ENCODE measurements around the gene MDFI.

Gene MDFI

GRCh38 chr6:41672816-41673703 is 34.8 kb downstream of the MDFI start:
- no peak for TF ChIP-seq CTCF (IDR thresholded peaks at IDR 0.05; ENCODE audit: unreplicated experiment in 3 of 3)
- H3K27me3 Mint-ChIP-seq (ENCODE audit: low read depth): peaks cover 36% of the 10 kb centered on the region
- peaks cover 10% of the 10 kb centered on the region for H3K9me3 Mint-ChIP-seq
- H3K4me1 Mint-ChIP-seq: peaks cover 35% of the 10 kb centered on the region
- H3K4me3 Mint-ChIP-seq: no peak overlapping the region
- no peaks in the 10 kb centered on the region for H3K36me3 Mint-ChIP-seq (ENCODE audit: low read depth)
- H3K27ac Mint-ChIP-seq: no peak overlapping the region

GRCh38 chr6:41673704-41674000 is 35.4 kb downstream of the MDFI start:
- Mint-ChIP-seq H3K36me3 (ENCODE audit: low read depth) (no peaks in the 10 kb centered on the region), H3K27ac (no peak overlapping the region), H3K4me3 (no peak overlapping the region), H3K9me3 (peaks cover 7% of the 10 kb centered on the region), H3K27me3 (ENCODE audit: low read depth) (peaks cover 34% of the 10 kb centered on the region), H3K4me1 (peaks cover 35% of the 10 kb centered on the region)
- no peak for TF ChIP-seq CTCF (IDR thresholded peaks at IDR 0.05; ENCODE audit: unreplicated experiment in 3 of 3)

DNA sequence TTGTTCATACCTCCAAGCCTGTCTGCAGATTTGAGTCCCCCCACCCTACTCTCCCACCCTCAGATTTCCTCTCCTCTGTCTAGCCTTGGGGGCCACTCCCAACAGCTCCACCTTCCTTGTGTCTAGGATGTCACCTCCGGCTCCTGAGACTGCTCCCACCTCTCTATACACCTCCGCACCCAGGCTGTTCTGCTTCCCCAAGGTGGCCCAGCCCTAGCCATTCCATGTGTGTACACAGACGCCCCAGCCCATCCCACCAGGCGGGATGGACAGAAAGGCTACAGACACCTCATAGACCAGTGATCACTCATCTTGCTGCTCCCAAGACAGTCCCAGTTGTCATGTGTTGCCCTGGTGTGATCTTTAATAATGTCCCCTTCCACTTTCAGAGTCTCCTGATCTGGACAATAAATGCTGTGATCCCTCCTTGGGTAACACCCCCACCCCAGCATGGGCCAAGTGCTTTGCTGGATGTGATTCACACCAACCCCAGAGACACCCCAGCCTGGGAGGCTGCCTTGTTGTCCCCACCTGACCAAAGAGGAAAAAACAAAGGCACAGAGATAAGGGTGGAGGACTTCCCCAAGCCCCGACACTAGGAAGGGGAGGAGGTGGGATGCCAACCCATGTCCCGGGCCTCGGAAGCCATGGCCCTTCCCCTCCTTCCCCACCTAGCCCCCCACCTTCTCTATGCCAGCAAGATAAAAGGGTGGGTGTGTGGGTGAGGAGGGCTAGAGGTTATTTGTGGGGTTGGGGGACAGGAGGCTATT is 36.1 kb downstream of the MDFI start:
- H3K36me3 Mint-ChIP-seq (ENCODE audit: low read depth): no peaks in the 10 kb centered on the region
- no peak for TF ChIP-seq CTCF (IDR thresholded peaks at IDR 0.05; ENCODE audit: unreplicated experiment in 3 of 3)

GRCh38 chr6:41675176-41675775 is 37.0 kb downstream of the MDFI start:
- H3K4me3 Mint-ChIP-seq: no peak overlapping the region
- TF ChIP-seq CTCF (IDR thresholded peaks at IDR 0.05; ENCODE audit: unreplicated experiment in 3 of 3): no peak
- H3K4me1 Mint-ChIP-seq: peaks cover 41% of the 10 kb centered on the region
- H3K27ac Mint-ChIP-seq: peak overlapping the region in 1 of 3 experiments; percentile 75
- H3K27me3 Mint-ChIP-seq (ENCODE audit: low read depth): peaks cover 34% of the 10 kb centered on the region
- H3K36me3 Mint-ChIP-seq (ENCODE audit: low read depth): no peaks in the 10 kb centered on the region
- H3K9me3 Mint-ChIP-seq: peaks cover 7% of the 10 kb centered on the region

More for the DNA sequence above, 36.1 kb downstream of the MDFI start:
- Mint-ChIP-seq H3K9me3 (peaks cover 7% of the 10 kb centered on the region), H3K4me3 (no peak overlapping the region), H3K4me1 (peaks cover 35% of the 10 kb centered on the region), H3K27me3 (ENCODE audit: low read depth) (peaks cover 34% of the 10 kb centered on the region), H3K27ac (no peak overlapping the region)

DNA sequence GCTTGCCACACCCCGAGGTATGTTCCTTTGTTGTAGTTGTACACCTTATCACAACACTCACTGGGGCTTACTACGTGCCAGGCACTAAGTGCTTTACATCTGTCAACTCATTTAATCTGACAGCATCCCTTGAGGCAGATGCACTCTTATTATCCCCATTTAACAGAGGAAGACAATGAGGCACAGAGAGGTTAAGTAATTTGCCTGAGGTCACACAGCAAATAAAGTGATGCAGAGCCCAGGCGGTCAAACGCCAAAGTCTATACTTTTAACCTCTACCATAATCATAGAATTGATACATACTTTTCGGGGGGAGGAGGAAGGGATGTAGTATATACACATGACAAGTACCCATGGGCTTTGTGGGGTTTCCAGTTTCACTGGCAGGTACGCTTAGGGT is 37.7 kb downstream of the MDFI start:
- H3K4me3 Mint-ChIP-seq: no peak overlapping the region

More for the DNA sequence above, 37.7 kb downstream of the MDFI start:
- TF ChIP-seq CTCF (IDR thresholded peaks at IDR 0.05; ENCODE audit: unreplicated experiment in 3 of 3): no peak
- H3K36me3 Mint-ChIP-seq (ENCODE audit: low read depth): no peaks in the 10 kb centered on the region
- no peak overlapping the region for H3K27ac Mint-ChIP-seq
- peaks cover 48% of the 10 kb centered on the region for H3K4me1 Mint-ChIP-seq
- H3K27me3 Mint-ChIP-seq (ENCODE audit: low read depth): peaks cover 30% of the 10 kb centered on the region
- peaks cover under 1% of the 10 kb centered on the region for H3K9me3 Mint-ChIP-seq

Data from nephron (organoid).